Measurements from ENCODE around the gene CACFD1.

DNA sequence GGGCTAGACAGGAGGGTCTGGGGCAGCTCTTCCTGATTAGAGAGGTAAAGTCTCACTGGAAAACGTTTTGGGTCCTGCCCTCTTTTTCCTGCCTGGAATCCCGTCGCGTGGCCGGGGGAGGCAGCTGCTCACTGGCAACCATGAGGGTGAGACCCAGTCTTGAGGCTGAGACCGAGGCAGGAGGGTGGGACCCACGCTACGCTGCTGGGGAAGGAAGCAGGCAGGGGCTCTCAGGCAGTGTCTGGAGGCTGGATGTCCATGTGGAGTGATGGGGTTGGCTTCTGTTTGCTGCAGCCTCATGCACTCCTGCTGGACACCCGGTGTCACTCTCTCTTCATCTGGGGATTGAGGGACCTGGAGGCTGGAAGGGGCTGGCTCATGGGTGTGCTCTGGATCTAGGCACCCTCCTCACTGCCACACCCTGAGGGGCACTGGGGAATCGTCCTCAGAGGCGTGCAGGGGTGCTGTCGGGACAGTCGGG lies 30.5 kb downstream of the CACFD1 start:
- TF ChIP-seq ZNF510 (CRISPR knock-in tag; IDR thresholded peaks at IDR 0.05; ENCODE audit: low read depth) = no peak
- TF ChIP-seq FOXK1 (CRISPR knock-in tag; IDR thresholded peaks at IDR 0.05; ENCODE audit: borderline replicate concordance, low read depth) = no peak
- no peak for TF ChIP-seq ZNF280D (CRISPR knock-in tag; IDR thresholded peaks at IDR 0.05)
- no peak for TF ChIP-seq KAT7 (CRISPR knock-in tag; IDR thresholded peaks at IDR 0.05; ENCODE audit: borderline replicate concordance)

Data from HepG2 (cell line).